ENCODE results near the gene WDFY4.

The WDFY4 gene

GRCh38 chr10:48872234-48872633 is 187.6 kb downstream of the WDFY4 start:
- H3K9ac ChIP-seq (ENCODE audit: low read length in 5 of 5) = no peak overlapping the region
- no peak overlapping the region for H3K4me3 ChIP-seq (ENCODE audit: low read depth in 1 of 5, low read length in 5 of 5)
- H3K27ac ChIP-seq (ENCODE audit: low read depth, low read length) = no peak overlapping the region
- peaks cover 0 to 3% (median 0%) of the 10 kb centered on the region in 5 donors for H3K36me3 ChIP-seq (ENCODE audit: control insufficient read depth in 5 of 5, insufficient read depth in 5 of 5, low read length in 5 of 5)
- no peaks in the 10 kb centered on the region for H3K9me3 ChIP-seq (ENCODE audit: control insufficient read depth in 5 of 5, low read length in 5 of 5)
- H3K4me1 ChIP-seq (ENCODE audit: control insufficient read depth in 5 of 5, insufficient read depth in 5 of 5, low read length in 5 of 5) = no peaks in the 10 kb centered on the region
- H3K27me3 ChIP-seq (ENCODE audit: control insufficient read depth in 5 of 5, insufficient read depth in 4 of 5, low read length in 5 of 5) = no peaks in the 10 kb centered on the region

GRCh38 chr10:48878091-48878490 is 193.4 kb downstream of the WDFY4 start:
- Histone ChIP-seq H3K4me1 (ENCODE audit: control insufficient read depth in 5 of 5, insufficient read depth in 5 of 5, low read length in 5 of 5) (no peaks in the 10 kb centered on the region), H3K27me3 (ENCODE audit: control insufficient read depth in 5 of 5, insufficient read depth in 4 of 5, low read length in 5 of 5) (no peaks in the 10 kb centered on the region), H3K27ac (ENCODE audit: low read depth, low read length) (no peak overlapping the region), H3K36me3 (ENCODE audit: control insufficient read depth in 5 of 5, insufficient read depth in 5 of 5, low read length in 5 of 5) (peaks cover 0 to 10% (median 0%) of the 10 kb centered on the region in 5 donors), H3K9ac (ENCODE audit: low read length in 5 of 5) (no peak overlapping the region), H3K4me3 (ENCODE audit: low read depth in 1 of 5, low read length in 5 of 5) (no peak overlapping the region), H3K9me3 (ENCODE audit: control insufficient read depth in 5 of 5, low read length in 5 of 5) (peaks cover 0 to 3% (median 0%) of the 10 kb centered on the region in 5 donors)

- Histone ChIP-seq H3K9me3 (ENCODE audit: control insufficient read depth in 5 of 5, low read length in 5 of 5) (peaks cover 0 to 3% (median 0%) of the 10 kb centered on the region in 5 donors), H3K27ac (ENCODE audit: low read depth, low read length) (no peak overlapping the region), H3K36me3 (ENCODE audit: control insufficient read depth in 5 of 5, insufficient read depth in 5 of 5, low read length in 5 of 5) (peaks cover 0 to 10% (median 0%) of the 10 kb centered on the region in 5 donors), H3K27me3 (ENCODE audit: control insufficient read depth in 5 of 5, insufficient read depth in 4 of 5, low read length in 5 of 5) (no peaks in the 10 kb centered on the region), H3K4me3 (ENCODE audit: low read depth in 1 of 5, low read length in 5 of 5) (no peak overlapping the region), H3K4me1 (ENCODE audit: control insufficient read depth in 5 of 5, insufficient read depth in 5 of 5, low read length in 5 of 5) (no peaks in the 10 kb centered on the region), H3K9ac (ENCODE audit: low read length in 5 of 5) (no peak overlapping the region)
These were observed 194.8 kb downstream of the WDFY4 start for GRCh38 chr10:48879451-48879850.

- Histone ChIP-seq H3K27ac (ENCODE audit: low read depth, low read length) (no peak overlapping the region), H3K4me3 (ENCODE audit: low read depth in 1 of 5, low read length in 5 of 5) (no peak overlapping the region), H3K27me3 (ENCODE audit: control insufficient read depth in 5 of 5, insufficient read depth in 4 of 5, low read length in 5 of 5) (no peaks in the 10 kb centered on the region), H3K4me1 (ENCODE audit: control insufficient read depth in 5 of 5, insufficient read depth in 5 of 5, low read length in 5 of 5) (no peaks in the 10 kb centered on the region), H3K9me3 (ENCODE audit: control insufficient read depth in 5 of 5, low read length in 5 of 5) (peaks cover 0 to 3% (median 0%) of the 10 kb centered on the region in 5 donors), H3K9ac (ENCODE audit: low read length in 5 of 5) (no peak overlapping the region), H3K36me3 (ENCODE audit: control insufficient read depth in 5 of 5, insufficient read depth in 5 of 5, low read length in 5 of 5) (peaks cover 0 to 10% (median 0%) of the 10 kb centered on the region in 5 donors)
These were observed 195.5 kb downstream of the WDFY4 start for GRCh38 chr10:48880016-48880705.

DNA sequence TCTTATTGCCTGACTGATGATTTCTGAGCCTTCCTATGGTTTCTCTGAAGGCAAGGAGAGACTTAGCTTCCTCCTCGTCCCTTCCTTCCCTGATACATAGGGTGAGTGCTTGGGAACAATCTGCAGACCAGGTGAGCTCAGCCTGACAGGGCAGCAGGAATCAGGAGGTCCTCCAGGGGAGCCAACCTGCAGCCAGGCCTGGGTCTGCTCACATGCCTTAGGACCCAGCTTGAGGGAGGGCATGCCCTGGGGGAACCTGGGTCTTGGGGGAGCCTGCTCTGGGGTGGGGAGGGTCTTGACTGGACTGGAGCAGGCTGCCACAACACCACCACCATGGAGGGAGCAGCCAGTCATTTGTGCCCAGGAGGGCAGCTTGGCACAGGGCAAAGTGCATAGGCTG is 197.3 kb downstream of the WDFY4 start:
- peaks cover 0 to 7% (median 2%) of the 10 kb centered on the region in 5 donors for H3K36me3 ChIP-seq (ENCODE audit: control insufficient read depth in 5 of 5, insufficient read depth in 5 of 5, low read length in 5 of 5)
- H3K27ac ChIP-seq (ENCODE audit: low read depth, low read length) = no peak overlapping the region
- no peak overlapping the region for H3K9ac ChIP-seq (ENCODE audit: low read length in 5 of 5)
- H3K27me3 ChIP-seq (ENCODE audit: control insufficient read depth in 5 of 5, insufficient read depth in 4 of 5, low read length in 5 of 5) = no peaks in the 10 kb centered on the region
- no peaks in the 10 kb centered on the region for H3K4me1 ChIP-seq (ENCODE audit: control insufficient read depth in 5 of 5, insufficient read depth in 5 of 5, low read length in 5 of 5)
- peaks cover 0 to 3% (median 0%) of the 10 kb centered on the region in 5 donors for H3K9me3 ChIP-seq (ENCODE audit: control insufficient read depth in 5 of 5, low read length in 5 of 5)
- no peak overlapping the region for H3K4me3 ChIP-seq (ENCODE audit: low read depth in 1 of 5, low read length in 5 of 5)

- no peaks in the 10 kb centered on the region for H3K4me1 ChIP-seq (ENCODE audit: control insufficient read depth in 5 of 5, insufficient read depth in 5 of 5, low read length in 5 of 5)
- H3K36me3 ChIP-seq (ENCODE audit: control insufficient read depth in 5 of 5, insufficient read depth in 5 of 5, low read length in 5 of 5) = peaks cover 0 to 6% (median 2%) of the 10 kb centered on the region in 5 donors
- H3K27ac ChIP-seq (ENCODE audit: low read depth, low read length) = no peak overlapping the region
- no peaks in the 10 kb centered on the region for H3K27me3 ChIP-seq (ENCODE audit: control insufficient read depth in 5 of 5, insufficient read depth in 4 of 5, low read length in 5 of 5)
- no peak overlapping the region for H3K9ac ChIP-seq (ENCODE audit: low read length in 5 of 5)
- no peak overlapping the region for H3K4me3 ChIP-seq (ENCODE audit: low read depth in 1 of 5, low read length in 5 of 5)
- H3K9me3 ChIP-seq (ENCODE audit: control insufficient read depth in 5 of 5, low read length in 5 of 5) = peaks cover 0 to 3% (median 0%) of the 10 kb centered on the region in 5 donors
These were observed 198.2 kb downstream of the WDFY4 start for GRCh38 chr10:48882881-48883280.

GRCh38 chr10:48883701-48884100 is 199.0 kb downstream of the WDFY4 start:
- peaks cover 0 to 3% (median 0%) of the 10 kb centered on the region in 5 donors for H3K36me3 ChIP-seq (ENCODE audit: control insufficient read depth in 5 of 5, insufficient read depth in 5 of 5, low read length in 5 of 5)
- H3K27me3 ChIP-seq (ENCODE audit: control insufficient read depth in 5 of 5, insufficient read depth in 4 of 5, low read length in 5 of 5) = no peaks in the 10 kb centered on the region
- H3K4me1 ChIP-seq (ENCODE audit: control insufficient read depth in 5 of 5, insufficient read depth in 5 of 5, low read length in 5 of 5) = no peaks in the 10 kb centered on the region

GRCh38 chr10:48884179-48885045 is 199.7 kb downstream of the WDFY4 start:
- Histone ChIP-seq H3K27me3 (ENCODE audit: control insufficient read depth in 5 of 5, insufficient read depth in 4 of 5, low read length in 5 of 5) (no peaks in the 10 kb centered on the region), H3K4me3 (ENCODE audit: low read depth in 1 of 5, low read length in 5 of 5) (no peak overlapping the region), H3K27ac (ENCODE audit: low read depth, low read length) (no peak overlapping the region), H3K9me3 (ENCODE audit: control insufficient read depth in 5 of 5, low read length in 5 of 5) (peaks cover 0 to 3% (median 0%) of the 10 kb centered on the region in 5 donors), H3K4me1 (ENCODE audit: control insufficient read depth in 5 of 5, insufficient read depth in 5 of 5, low read length in 5 of 5) (no peaks in the 10 kb centered on the region), H3K36me3 (ENCODE audit: control insufficient read depth in 5 of 5, insufficient read depth in 5 of 5, low read length in 5 of 5) (peaks cover 0 to 3% (median 0%) of the 10 kb centered on the region in 5 donors), H3K9ac (ENCODE audit: low read length in 5 of 5) (no peak overlapping the region)

More at GRCh38 chr10:48883701-48884100, 199.0 kb downstream of the WDFY4 start:
- peaks cover 0 to 3% (median 0%) of the 10 kb centered on the region in 5 donors for H3K9me3 ChIP-seq (ENCODE audit: control insufficient read depth in 5 of 5, low read length in 5 of 5)
- H3K4me3 ChIP-seq (ENCODE audit: low read depth in 1 of 5, low read length in 5 of 5) = no peak overlapping the region
- no peak overlapping the region for H3K9ac ChIP-seq (ENCODE audit: low read length in 5 of 5)
- no peak overlapping the region for H3K27ac ChIP-seq (ENCODE audit: low read depth, low read length)

DNA sequence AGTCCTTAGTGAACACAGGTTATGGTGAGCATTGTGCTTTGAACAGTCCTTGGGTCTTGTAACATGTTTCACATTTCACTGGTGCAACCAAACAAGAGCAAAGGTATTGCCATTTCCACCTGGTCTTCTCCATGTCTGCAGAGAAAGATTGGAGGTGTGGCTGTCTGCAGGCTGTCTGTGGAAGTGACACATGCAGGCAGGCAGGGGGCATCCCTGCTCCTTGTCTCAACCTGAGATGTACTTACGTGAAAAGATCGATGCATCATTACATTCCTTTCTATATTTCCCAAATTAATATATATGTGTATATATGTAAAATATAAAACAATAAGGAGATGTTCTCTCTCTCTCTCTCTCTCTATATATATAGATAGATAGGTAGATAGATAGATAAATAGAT is 200.7 kb downstream of the WDFY4 start:
- H3K36me3 ChIP-seq (ENCODE audit: control insufficient read depth in 5 of 5, insufficient read depth in 5 of 5, low read length in 5 of 5) = peaks cover 0 to 3% (median 0%) of the 10 kb centered on the region in 5 donors
- no peak overlapping the region for H3K4me3 ChIP-seq (ENCODE audit: low read depth in 1 of 5, low read length in 5 of 5)
- H3K9me3 ChIP-seq (ENCODE audit: control insufficient read depth in 5 of 5, low read length in 5 of 5) = no peaks in the 10 kb centered on the region
- H3K4me1 ChIP-seq (ENCODE audit: control insufficient read depth in 5 of 5, insufficient read depth in 5 of 5, low read length in 5 of 5) = no peaks in the 10 kb centered on the region
- H3K9ac ChIP-seq (ENCODE audit: low read length in 5 of 5) = no peak overlapping the region
- no peak overlapping the region for H3K27ac ChIP-seq (ENCODE audit: low read depth, low read length)
- no peaks in the 10 kb centered on the region for H3K27me3 ChIP-seq (ENCODE audit: control insufficient read depth in 5 of 5, insufficient read depth in 4 of 5, low read length in 5 of 5)

GRCh38 chr10:48887982-48888381 is 203.3 kb downstream of the WDFY4 start:
- Histone ChIP-seq H3K9me3 (ENCODE audit: control insufficient read depth in 5 of 5, low read length in 5 of 5) (no peaks in the 10 kb centered on the region), H3K9ac (ENCODE audit: low read length in 5 of 5) (no peak overlapping the region), H3K27me3 (ENCODE audit: control insufficient read depth in 5 of 5, insufficient read depth in 4 of 5, low read length in 5 of 5) (no peaks in the 10 kb centered on the region), H3K36me3 (ENCODE audit: control insufficient read depth in 5 of 5, insufficient read depth in 5 of 5, low read length in 5 of 5) (peaks cover 0 to 4% (median 0%) of the 10 kb centered on the region in 5 donors), H3K4me1 (ENCODE audit: control insufficient read depth in 5 of 5, insufficient read depth in 5 of 5, low read length in 5 of 5) (peaks cover 0 to 7% (median 0%) of the 10 kb centered on the region in 5 donors), H3K27ac (ENCODE audit: low read depth, low read length) (no peak overlapping the region), H3K4me3 (ENCODE audit: low read depth in 1 of 5, low read length in 5 of 5) (no peak overlapping the region)
